WTC11 (cell line): ENCODE data around the gene WDHD1. TPM values are rescaled to one million over a fixed set of nuclear protein-coding genes. Genes with fewer than 3 reads are reported as not detected.

Experiments used
- ATAC-seq: fragments of 200-7000 bp; cut with Tn5 transposase; 2 replicates; pipeline ENCODE4 v1.10.0; 2021; ENCODE audit warnings: mild to moderate bottlenecking, moderate library complexity
- CTCF ChIA-PET: fragments of 300-600 bp; sonication (Branson Sonifier 250); formaldehyde crosslinking; loops from one replicate; lab custom pipeline; 2021; ENCODE audit warnings: antibody characterized with exemption; lab: Charles Lee
- POLR2A ChIA-PET: fragments of 350-600 bp; sonication (Branson Sonifier 250); formaldehyde crosslinking; loops from one replicate; lab custom pipeline; 2021; ENCODE audit warnings: antibody characterized with exemption; lab: Charles Lee
- DNase-seq: peaks from one replicate; pipeline ENCODE4 v3.0.0; 2021; ENCODE audit warnings: low spot score
- H3K27ac Mint-ChIP-seq: 2 replicates; pipeline ENCODE4 v1.8.0; 2021; ENCODE audit warnings: mixed read lengths
- H3K27me3 Mint-ChIP-seq: 2 replicates; pipeline ENCODE4 v1.8.0; 2021; ENCODE audit warnings: low read depth, mild to moderate bottlenecking, moderate library complexity, mixed read lengths
- H3K36me3 Mint-ChIP-seq: 2 replicates; pipeline ENCODE4 v1.8.0; 2021; ENCODE audit warnings: mixed read lengths
- H3K4me1 Mint-ChIP-seq: 2 replicates; pipeline ENCODE4 v1.8.0; 2022; ENCODE audit warnings: mixed read lengths
- H3K4me3 Mint-ChIP-seq: 2 replicates; pipeline ENCODE4 v1.8.0; 2021; ENCODE audit warnings: mild to moderate bottlenecking, moderate library complexity, mixed read lengths
- H3K9me3 Mint-ChIP-seq: 2 replicates; pipeline ENCODE4 v1.8.0; 2021; ENCODE audit warnings: mixed read lengths
- E2F1 ChIP-seq: sonication (generic); formaldehyde crosslinking; IDR thresholded peaks from 2 replicates; pipeline ENCODE4 v1.8.0; 2022; ENCODE audit warnings: mild to moderate bottlenecking, missing genetic modification reagents
- FOXJ3 ChIP-seq: sonication (generic); formaldehyde crosslinking; IDR thresholded peaks from 2 replicates; pipeline ENCODE4 v1.9.0; 2021; ENCODE audit warnings: missing genetic modification reagents, mild to moderate bottlenecking, borderline replicate concordance
- FOXP1 ChIP-seq: sonication (generic); formaldehyde crosslinking; IDR thresholded peaks from 2 replicates; pipeline ENCODE4 v1.8.0; 2022; ENCODE audit warnings: missing genetic modification reagents, mild to moderate bottlenecking, moderate library complexity, borderline replicate concordance
- GRHL2 ChIP-seq: fragments of 250-450 bp; sonication (Bioruptor Pico); IDR thresholded peaks from 2 replicates; pipeline ENCODE4 v1.8.0; 2022; ENCODE audit warnings: mild to moderate bottlenecking, moderate library complexity; ENCODE audit not compliant: insufficient replicate concordance, severe bottlenecking
- HMGA2 ChIP-seq: fragments of 250-450 bp; sonication (Bioruptor Pico); IDR thresholded peaks from 2 replicates; pipeline ENCODE4 v1.4.0; 2021; ENCODE audit warnings: mild to moderate bottlenecking, moderate library complexity
- JAZF1 ChIP-seq: fragments of 250-450 bp; sonication (Bioruptor Pico); IDR thresholded peaks from 2 replicates; pipeline ENCODE4 v1.9.0; 2021; ENCODE audit warnings: moderate library complexity, mild to moderate bottlenecking, inconsistent platforms
- JUN ChIP-seq: sonication (generic); formaldehyde crosslinking; IDR thresholded peaks from 2 replicates; pipeline ENCODE4 v1.8.0; 2023; ENCODE audit warnings: mild to moderate bottlenecking, missing genetic modification reagents
- NFYB ChIP-seq: sonication (generic); formaldehyde crosslinking; conservative IDR thresholded peaks from 2 replicates; pipeline ENCODE4 v1.8.0; 2022; ENCODE audit warnings: low read depth, missing genetic modification reagents
- NR2C2 ChIP-seq: sonication (generic); formaldehyde crosslinking; IDR thresholded peaks from 2 replicates; pipeline ENCODE4 v1.8.0; 2022; ENCODE audit warnings: mild to moderate bottlenecking, missing genetic modification reagents
- OVOL2 ChIP-seq: fragments of 250-450 bp; sonication (Bioruptor Pico); IDR thresholded peaks from 2 replicates; pipeline ENCODE4 v1.9.0; 2021; ENCODE audit warnings: mild to moderate bottlenecking, borderline replicate concordance
- PRRX2 ChIP-seq: fragments of 250-450 bp; sonication (Bioruptor Pico); IDR thresholded peaks from 2 replicates; pipeline ENCODE4 v1.8.0; 2021; ENCODE audit warnings: mild to moderate bottlenecking
- SOX15 ChIP-seq: fragments of 250-450 bp; sonication (Bioruptor Pico); IDR thresholded peaks from 2 replicates; pipeline ENCODE4 v1.9.0; 2021; ENCODE audit warnings: mild to moderate bottlenecking
- TCF7 ChIP-seq: sonication (generic); formaldehyde crosslinking; IDR thresholded peaks from 2 replicates; pipeline ENCODE4 v1.8.0; 2022; ENCODE audit warnings: mild to moderate bottlenecking, low read depth, missing genetic modification reagents, moderate library complexity
- ZNF219 ChIP-seq: sonication (generic); formaldehyde crosslinking; IDR thresholded peaks from 2 replicates; pipeline ENCODE4 v1.8.0; 2023; ENCODE audit warnings: missing genetic modification reagents, mild to moderate bottlenecking, borderline replicate concordance
- ZNF532 ChIP-seq: fragments of 250-450 bp; sonication (Bioruptor Pico); IDR thresholded peaks from 2 replicates; pipeline ENCODE4 v1.9.0; 2021; ENCODE audit warnings: mild to moderate bottlenecking, borderline replicate concordance
- ZNF671 ChIP-seq: fragments of 250-450 bp; sonication (Bioruptor Pico); IDR thresholded peaks from 2 replicates; pipeline ENCODE4 v1.8.0; 2021; ENCODE audit warnings: mild to moderate bottlenecking
- total RNA-seq: library from RNA; stranded (reverse); gene quantifications from 3 replicates; pipeline ENCODE4 v1.2.3, GENCODE V29; 2021
- TF ChIP-seq, protein P1 (sequence below): sonication (generic); formaldehyde crosslinking; IDR thresholded peaks from 2 replicates; pipeline ENCODE4 v1.8.0; 2023; ENCODE audit warnings: mild to moderate bottlenecking, missing genetic modification reagents
- TF ChIP-seq, protein P2 (sequence below): sonication (generic); formaldehyde crosslinking; IDR thresholded peaks from 2 replicates; pipeline ENCODE4 v1.8.1; 2022; ENCODE audit warnings: missing genetic modification reagents, borderline replicate concordance
- TF ChIP-seq, protein P3 (sequence below): fragments of 250-450 bp; sonication (Bioruptor Pico); IDR thresholded peaks from 2 replicates; pipeline ENCODE4 v1.8.0; 2021; ENCODE audit warnings: mild to moderate bottlenecking

WDHD1 gene
- total RNA-seq, 1 experiment from 2014 or later: 76.1 TPM

- TF ChIP-seq FOXJ3 (CRISPR knock-in tag) (no peak), ZNF532 (CRISPR knock-in tag) (no peak), JUN (no peak), FOXP1 (CRISPR knock-in tag) (no peak)
Observed at GRCh38 chr14:55031190-55031589, 4.3 kb upstream of the WDHD1 start (continued).

DNA sequence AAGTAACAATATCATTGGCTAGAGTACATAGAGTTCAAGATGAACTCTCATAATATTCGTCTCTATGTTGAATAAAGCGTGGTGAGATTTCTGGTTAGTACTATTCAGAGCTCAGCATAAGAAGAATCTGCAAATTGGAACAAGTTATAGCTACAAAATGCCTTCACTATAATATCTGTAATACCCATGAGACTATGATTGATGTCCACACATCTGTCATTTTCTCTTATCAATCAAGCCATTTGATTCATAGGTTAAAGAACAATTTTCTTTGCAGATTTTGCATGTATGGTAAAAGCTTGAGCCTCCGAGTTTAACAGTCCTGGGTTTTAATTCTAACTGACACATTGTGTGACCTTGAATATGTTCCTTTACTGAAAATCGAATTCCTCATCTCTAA lies 1.6 kb upstream of the WDHD1 start:
- CTCF ChIA-PET: interaction anchor here (6.0 kb wide), 1 partner anchor 23 kb away, joined by 43 read pairs; the partner anchor contains the start of gene MAPK1IP1L
- Mint-ChIP-seq H3K27ac (peak overlapping the region; percentile 88), H3K27me3 (no peaks in the 10 kb centered on the region), H3K9me3 (no peaks in the 10 kb centered on the region), H3K4me1 (peaks cover 50% of the 10 kb centered on the region), H3K36me3 (peaks cover 8% of the 10 kb centered on the region), H3K4me3 (peak overlapping the region; percentile 86)
- POLR2A ChIA-PET: interaction anchor here (0.7 to 1.8 kb wide), 2 partner anchors 23 to 201 kb away, joined by 3 to 4 read pairs; partner anchors contain the start of gene MAPK1IP1L
- ATAC-seq (no peak), DNase-seq (no peak)
- TF ChIP-seq OVOL2: no peak
- TF ChIP-seq GRHL2: no peak
- no peak for TF ChIP-seq PRRX2 (CRISPR knock-in tag)
- TF ChIP-seq HMGA2 (CRISPR knock-in tag): no peak

DNA sequence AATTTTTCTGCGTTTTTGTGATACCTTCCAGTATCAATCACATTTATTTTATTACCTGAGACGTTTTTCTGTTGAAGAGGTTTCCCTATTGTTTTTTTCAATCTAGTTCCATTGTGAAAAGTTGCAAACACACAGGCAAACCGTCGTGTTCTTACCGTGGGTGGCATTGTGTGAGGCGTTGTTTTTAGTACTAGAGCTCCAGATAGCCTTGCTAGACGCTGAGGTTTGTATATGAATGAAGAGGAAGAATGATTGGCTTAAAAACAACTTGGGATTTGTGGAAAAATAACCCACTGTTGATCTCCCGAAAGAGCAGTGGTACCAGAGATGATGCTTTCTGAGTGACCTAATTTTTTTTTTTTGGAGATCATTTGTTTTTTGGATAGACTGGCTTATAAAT lies 1.2 kb upstream of the WDHD1 start:
- CTCF ChIA-PET: interaction anchor here (6.0 kb wide), 1 partner anchor 23 kb away, joined by 43 read pairs; the partner anchor contains the start of gene MAPK1IP1L
- H3K4me1 Mint-ChIP-seq: peaks cover 54% of the 10 kb centered on the region

GRCh38 chr14:55026441-55026792 lies 482 bp downstream of the WDHD1 start:
- no peak for DNase-seq
- Mint-ChIP-seq H3K4me1 (peaks cover 54% of the 10 kb centered on the region), H3K27me3 (no peaks in the 10 kb centered on the region), H3K9me3 (no peaks in the 10 kb centered on the region), H3K27ac (peak overlapping the region; percentile 97), H3K36me3 (peaks cover 18% of the 10 kb centered on the region), H3K4me3 (peak overlapping the region; percentile 86)
- ATAC-seq: no peak
- ChIA-PET CTCF (interaction anchor here (0.8 to 6.0 kb wide), 3 partner anchors 25 to 123 kb away, joined by 3 to 43 read pairs (median 3); partner anchors contain the start of gene MAPK1IP1L), POLR2A (interaction anchor here (0.7 to 2.4 kb wide), 7 partner anchors 8 to 123 kb away, joined by 3 to 44 read pairs (median 3); partner anchors contain the start of genes LGALS3 and MAPK1IP1L)
- no peak for TF ChIP-seq ZNF671
- TF ChIP-seq, protein P1, sequence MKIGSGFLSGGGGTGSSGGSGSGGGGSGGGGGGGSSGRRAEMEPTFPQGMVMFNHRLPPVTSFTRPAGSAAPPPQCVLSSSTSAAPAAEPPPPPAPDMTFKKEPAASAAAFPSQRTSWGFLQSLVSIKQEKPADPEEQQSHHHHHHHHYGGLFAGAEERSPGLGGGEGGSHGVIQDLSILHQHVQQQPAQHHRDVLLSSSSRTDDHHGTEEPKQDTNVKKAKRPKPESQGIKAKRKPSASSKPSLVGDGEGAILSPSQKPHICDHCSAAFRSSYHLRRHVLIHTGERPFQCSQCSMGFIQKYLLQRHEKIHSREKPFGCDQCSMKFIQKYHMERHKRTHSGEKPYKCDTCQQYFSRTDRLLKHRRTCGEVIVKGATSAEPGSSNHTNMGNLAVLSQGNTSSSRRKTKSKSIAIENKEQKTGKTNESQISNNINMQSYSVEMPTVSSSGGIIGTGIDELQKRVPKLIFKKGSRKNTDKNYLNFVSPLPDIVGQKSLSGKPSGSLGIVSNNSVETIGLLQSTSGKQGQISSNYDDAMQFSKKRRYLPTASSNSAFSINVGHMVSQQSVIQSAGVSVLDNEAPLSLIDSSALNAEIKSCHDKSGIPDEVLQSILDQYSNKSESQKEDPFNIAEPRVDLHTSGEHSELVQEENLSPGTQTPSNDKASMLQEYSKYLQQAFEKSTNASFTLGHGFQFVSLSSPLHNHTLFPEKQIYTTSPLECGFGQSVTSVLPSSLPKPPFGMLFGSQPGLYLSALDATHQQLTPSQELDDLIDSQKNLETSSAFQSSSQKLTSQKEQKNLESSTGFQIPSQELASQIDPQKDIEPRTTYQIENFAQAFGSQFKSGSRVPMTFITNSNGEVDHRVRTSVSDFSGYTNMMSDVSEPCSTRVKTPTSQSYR (CRISPR knock-in tag): no peak
- TF ChIP-seq FOXP1 (CRISPR knock-in tag): no peak
- TF ChIP-seq E2F1: no peak
- TF ChIP-seq NFYB (CRISPR knock-in tag): no peak
- TF ChIP-seq, protein P2, sequence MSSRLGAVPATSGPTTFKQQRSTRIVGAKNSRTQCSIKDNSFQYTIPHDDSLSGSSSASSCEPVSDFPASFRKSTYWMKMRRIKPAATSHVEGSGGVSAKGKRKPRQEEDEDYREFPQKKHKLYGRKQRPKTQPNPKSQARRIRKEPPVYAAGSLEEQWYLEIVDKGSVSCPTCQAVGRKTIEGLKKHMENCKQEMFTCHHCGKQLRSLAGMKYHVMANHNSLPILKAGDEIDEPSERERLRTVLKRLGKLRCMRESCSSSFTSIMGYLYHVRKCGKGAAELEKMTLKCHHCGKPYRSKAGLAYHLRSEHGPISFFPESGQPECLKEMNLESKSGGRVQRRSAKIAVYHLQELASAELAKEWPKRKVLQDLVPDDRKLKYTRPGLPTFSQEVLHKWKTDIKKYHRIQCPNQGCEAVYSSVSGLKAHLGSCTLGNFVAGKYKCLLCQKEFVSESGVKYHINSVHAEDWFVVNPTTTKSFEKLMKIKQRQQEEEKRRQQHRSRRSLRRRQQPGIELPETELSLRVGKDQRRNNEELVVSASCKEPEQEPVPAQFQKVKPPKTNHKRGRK (CRISPR knock-in tag): no peak
- TF ChIP-seq, protein P3, sequence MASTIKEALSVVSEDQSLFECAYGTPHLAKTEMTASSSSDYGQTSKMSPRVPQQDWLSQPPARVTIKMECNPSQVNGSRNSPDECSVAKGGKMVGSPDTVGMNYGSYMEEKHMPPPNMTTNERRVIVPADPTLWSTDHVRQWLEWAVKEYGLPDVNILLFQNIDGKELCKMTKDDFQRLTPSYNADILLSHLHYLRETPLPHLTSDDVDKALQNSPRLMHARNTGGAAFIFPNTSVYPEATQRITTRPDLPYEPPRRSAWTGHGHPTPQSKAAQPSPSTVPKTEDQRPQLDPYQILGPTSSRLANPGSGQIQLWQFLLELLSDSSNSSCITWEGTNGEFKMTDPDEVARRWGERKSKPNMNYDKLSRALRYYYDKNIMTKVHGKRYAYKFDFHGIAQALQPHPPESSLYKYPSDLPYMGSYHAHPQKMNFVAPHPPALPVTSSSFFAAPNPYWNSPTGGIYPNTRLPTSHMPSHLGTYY: no peak
- no peak for TF ChIP-seq SOX15 (CRISPR knock-in tag)
- no peak for TF ChIP-seq NR2C2 (CRISPR knock-in tag)

More for the DNA sequence above, 1.2 kb upstream of the WDHD1 start:
- Mint-ChIP-seq H3K36me3 (peaks cover 10% of the 10 kb centered on the region), H3K27ac (peak overlapping the region; percentile 88), H3K4me3 (peak overlapping the region; percentile 86), H3K27me3 (no peaks in the 10 kb centered on the region), H3K9me3 (no peaks in the 10 kb centered on the region)
- no peak for TF ChIP-seq JUN
- no peak for TF ChIP-seq TCF7 (CRISPR knock-in tag)
- no peak for TF ChIP-seq NFYB (CRISPR knock-in tag)
- no peak for TF ChIP-seq PRRX2 (CRISPR knock-in tag)
- no peak for TF ChIP-seq JAZF1 (CRISPR knock-in tag)
- no peak for TF ChIP-seq ZNF219 (CRISPR knock-in tag)
- no peak for DNase-seq
- POLR2A ChIA-PET: interaction anchor here (0.7 to 1.8 kb wide), 2 partner anchors 23 to 201 kb away, joined by 3 to 4 read pairs; partner anchors contain the start of gene MAPK1IP1L
- no peak for ATAC-seq
